NCI-H1694 (cell line): ENCODE data around the gene CTR9.

ENCODE experiments used
- DNase-seq: peaks from one replicate; lab custom pipeline; 2025; lab: John Stamatoyannopoulos, UW

The CTR9 gene

DNA sequence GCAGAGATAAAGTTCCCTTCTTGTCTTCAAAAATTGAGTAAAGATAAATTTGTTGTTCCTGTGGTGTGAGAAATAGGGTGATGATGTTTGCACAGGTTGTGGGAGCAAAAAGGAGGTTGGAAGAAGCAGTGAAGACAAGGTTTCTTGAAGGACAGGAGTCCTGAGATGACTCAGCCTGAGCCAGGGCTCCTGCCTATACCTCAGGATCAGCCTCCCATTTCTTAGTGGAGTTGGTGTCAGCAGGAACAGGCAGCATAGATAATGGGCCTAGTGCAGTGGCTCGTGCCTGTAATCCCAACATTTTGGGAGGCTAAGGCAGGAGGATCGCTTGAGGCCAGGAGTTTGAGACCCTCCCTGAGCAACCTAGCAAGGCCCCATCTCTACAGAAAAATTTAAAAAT, 29.0 kb downstream of the CTR9 start:
- DNase-seq = no peak

DNA sequence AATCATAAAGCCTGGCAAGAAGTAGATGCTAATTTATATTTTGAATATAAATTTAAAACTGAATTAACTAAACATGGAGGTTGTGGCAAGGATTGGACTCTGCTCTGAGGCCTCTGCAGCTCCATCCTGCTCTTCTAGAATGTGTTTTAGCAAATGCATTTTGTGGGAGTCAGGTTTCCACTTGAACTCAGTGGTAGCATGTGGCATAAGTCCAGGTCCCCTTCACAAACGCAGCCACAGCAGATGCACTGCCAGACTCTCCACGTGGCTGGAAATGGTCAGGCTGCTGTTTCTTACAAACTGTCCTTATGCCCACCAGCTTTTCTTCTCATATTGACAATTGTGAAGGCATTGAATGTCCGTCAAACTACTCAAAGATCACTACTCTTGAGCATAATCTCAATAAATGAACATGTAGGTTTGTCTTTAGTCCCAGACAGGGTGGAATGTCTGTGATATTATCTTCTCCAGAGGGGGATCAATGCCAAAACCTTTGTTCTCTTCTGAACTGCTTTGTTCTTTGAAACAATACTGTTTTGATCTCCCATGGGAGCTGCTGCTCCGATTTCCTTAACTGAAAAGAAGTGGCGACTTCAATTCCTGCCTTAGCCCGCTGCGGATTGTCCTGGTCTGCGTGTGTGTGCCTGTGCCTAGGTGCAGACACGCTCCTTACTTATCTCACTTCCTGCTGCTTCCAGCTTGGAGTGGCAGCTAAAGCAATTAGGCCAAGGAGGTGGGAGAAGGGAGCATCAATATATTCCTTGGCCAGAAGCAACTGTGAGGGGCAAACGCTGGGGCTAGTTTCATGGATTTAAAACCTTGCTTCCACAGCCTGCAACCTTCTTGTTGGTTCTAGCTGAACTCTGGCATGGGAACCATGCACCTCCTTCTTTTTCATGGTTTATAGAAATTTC, 33.4 kb downstream of the CTR9 start:
- peak; percentile 15 for DNase-seq

DNA sequence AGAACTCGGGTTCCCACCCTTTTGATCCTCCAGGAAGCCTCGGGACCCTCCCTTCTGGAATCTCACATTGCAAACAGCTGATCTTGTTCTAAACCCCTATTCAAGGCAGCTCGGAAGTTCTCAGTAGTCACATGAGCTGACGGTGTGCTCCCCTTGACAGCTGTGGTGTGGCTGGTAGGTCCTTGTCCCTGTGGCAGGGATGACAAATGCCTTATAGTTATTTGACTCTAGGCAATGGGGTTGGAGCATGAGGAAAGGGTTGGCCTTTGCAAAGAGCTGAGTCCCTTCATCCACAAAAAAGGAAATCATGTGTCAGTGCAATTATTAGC, 34.1 kb downstream of the CTR9 start:
- no peak for DNase-seq

DNA sequence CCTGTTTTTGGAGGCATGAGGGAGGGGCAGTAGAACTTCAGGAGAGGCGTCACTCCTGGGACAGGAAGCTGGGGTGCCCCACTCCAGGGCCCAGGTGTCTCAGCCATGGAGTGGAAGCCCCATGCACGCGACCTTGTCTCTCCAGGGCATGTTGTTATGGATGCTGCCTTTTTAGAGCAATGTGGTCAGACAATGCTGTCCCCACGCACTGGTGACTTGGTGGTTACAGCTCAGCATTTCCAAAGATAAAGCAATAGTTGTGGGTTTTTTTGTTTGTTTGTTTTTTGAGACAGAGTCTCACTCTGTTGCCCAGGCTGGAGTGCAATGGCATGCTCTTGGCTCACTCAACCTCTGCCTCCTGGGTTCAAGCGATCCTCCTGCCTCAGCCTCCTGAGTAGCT, 35.4 kb downstream of the CTR9 start:
- no peak for DNase-seq

DNA sequence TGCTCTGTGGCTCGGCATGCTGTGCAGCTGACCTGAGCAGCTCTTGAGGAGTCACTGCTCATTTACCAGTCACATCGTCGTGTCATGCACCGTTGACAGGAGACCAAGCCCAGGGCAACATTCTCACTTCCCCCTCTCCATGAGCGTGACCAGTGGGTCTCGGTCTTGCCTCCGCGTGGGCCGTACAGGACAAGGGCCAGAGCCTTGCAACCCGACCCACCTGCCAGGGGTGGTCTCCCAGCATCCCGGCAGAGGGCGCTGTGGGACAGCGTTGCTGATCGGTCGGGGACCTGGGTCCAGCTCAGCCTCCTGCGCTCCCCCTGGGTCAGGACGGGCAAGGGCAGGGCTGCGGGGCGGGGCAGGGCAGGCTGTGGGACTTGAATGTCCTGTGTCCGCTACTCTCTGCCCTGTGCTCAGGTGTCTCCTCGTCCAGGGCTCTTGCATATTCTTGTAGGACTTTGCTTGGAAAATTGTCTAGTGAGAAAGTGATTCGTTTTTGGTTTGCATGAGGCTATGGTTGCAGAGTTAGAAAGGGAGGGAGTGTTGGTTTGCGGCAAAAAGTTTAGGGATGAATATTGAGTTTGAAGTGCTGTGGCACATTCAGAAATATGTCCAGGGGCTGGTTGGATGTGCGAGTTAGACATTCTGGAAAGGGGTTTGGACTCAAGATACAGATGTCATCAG, 41.5 kb downstream of the CTR9 start:
- DNase-seq = peak; percentile 59

DNA sequence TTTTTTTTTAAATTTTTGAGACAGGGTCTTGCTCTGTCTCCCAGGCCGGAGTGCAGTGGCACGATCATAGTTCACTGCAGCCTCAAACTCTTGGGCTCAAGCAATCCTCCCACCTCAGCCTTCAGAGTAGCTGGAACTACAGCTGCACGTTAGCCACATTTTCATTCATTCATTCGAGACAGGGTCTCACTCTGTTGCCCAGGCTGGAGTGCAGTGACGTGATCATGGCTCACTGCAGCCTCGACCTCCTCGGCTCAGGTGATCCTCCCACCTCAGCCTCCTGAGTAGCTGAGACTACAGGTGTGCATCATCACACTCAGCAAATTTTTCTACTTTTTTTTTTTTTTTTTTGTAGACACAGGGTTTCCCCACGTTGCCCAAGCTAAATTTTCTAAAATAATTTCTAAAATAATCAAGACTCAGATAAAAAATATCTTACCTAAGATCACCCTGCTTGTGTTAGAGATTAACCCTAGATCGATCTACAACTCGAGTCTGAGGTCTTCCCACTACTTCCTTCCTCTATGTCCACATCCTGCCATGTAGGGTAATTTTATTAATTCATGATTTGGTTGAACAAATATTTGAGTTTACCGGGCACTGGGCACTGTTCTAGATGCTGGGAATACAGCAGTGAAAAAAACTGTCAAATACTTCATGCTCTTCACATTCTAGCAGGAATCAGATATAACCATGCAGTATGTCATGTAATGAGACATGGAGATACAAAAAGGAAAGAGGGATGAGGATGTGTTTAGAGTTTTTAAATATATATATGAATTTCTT, 42.6 kb downstream of the CTR9 start:
- DNase-seq = no peak

DNA sequence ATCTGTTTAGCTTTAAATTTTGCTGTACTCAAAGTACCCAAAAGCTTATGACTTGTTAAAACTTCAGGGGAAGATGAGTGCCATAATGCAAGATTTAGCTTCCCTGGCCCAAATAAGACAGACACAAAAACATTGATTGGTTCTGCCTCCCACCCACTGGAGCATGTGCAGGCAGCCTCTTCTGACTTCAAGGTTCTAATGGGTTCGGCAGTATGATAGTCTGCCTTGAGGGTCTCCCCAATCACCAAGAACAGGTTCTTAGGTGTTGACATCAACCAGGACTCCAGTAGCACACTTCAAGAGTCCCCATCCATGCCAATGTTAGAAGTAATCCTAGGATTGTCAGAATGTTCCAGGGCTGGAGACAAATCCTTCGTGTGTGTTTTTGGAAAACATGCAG, 45.1 kb downstream of the CTR9 start:
- DNase-seq = no peak

DNA sequence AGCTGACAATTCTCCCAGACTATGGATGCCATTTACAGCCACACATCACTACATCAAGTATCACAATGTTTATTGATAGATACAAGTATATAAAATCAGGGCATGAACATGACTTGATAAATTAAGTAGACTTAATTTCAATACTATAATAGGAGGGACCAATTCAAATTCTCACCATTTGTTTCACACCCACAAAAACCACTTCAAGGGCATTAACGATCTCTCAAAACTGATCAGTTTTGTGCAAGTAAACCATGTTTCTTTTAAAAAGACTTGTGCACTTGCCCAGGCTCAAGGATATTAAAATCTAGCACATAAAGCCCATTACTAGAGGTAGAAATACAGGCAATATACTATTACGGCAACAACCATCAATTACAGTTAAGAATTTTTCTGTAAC, 46.0 kb downstream of the CTR9 start:
- no peak for DNase-seq

DNA sequence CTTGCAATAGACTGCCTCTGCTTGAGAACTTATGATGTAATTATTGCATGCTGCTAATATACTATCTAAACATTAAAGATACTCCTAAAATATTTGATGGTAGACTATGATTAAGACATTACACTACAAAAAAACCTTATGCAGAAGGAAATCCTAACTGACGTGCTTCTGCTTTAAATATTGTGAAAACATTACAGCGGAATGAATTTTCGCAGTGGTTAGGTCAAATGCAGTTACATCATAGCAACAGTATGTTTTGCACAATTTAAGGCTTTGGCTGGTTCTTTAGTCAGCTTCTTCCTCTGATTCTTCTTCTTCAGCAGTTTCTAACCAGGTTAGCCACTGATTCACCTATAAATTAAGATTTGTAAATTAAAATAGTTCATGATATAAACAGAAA, 46.5 kb downstream of the CTR9 start:
- DNase-seq = no peak

DNA sequence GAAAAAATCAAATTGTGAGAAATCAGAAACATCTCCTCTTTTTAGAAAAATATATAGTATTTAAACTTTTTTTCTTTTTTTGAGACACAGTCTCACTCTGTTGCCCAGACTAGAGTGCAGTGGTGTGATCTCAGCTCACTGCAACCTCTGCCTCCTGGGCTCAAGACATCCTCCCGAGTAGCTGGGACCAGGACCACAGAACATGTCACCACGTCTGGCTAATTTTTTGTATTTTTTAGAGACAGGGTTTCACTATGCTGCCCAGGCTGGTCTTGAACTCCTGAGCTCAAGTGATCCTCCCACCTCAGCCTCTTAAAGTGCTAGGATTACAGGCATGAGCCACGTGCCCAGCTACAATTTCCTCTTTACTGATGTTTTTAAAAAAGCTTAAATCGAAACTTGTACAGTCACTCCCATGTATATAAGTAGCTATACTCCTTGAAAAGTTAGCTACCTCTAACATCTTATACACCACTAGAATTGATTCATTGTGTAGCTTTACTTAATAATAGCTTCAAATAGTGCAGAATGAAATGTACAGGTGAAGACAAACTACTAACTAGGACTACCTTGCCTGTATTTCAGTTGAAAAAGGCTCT, 47.4 kb downstream of the CTR9 start:
- no peak for DNase-seq

DNA sequence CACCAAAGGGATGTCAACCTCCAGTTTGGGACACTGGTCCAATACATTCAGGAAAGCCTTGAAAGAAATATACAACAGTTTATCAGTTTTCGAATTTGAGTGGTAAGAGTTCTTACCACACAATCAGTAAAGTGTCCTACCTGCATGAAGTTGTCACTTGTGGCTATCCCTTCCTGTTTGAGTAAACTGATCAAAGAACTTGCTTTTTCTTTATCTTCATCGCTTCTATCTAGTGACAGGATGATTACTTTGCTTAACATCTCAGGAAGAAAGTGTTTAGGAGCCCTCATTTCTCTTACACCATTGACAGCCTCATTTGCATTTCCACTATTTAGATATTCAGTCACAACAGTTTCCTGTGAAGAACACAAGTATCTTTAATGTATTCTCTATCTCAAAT, 49.2 kb downstream of the CTR9 start:
- no peak for DNase-seq

DNA sequence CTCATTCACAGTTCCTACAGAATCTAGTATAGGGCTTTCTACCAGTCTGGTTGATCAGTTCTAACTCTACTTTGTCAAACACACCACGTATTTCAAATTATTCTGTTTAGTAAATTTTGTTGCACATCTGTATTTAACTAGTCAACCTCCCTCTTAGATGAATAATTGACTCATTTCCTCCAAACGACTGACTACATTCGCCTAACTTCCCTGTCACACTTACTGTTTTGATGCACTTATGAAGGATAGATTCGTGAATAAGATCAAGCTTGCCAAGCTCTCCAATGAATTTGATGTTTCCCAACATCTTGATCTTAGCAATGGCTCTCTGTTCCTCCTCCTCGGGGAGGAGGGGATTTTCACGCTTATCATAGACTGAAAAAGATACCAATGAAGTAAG, 52.6 kb downstream of the CTR9 start:
- DNase-seq = no peak

DNA sequence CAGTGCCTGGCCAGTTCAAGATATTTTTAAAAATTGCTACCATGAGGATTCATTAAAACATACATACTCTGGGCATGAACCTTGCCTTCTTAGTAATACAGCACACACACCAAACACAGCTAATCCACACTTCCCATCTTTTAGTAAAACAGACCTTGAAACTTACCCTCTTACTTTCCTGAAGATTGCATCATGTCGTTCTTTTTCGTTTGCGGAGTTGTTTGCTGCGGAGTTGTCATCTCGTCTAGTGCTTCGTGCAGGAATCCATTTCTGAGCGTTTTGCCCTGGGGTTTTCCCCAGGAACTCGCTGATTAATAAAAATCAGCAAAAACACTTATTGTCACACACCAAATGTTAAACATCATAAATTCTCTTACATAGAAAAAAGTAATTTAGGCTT, 54.7 kb downstream of the CTR9 start:
- DNase-seq = no peak

DNA sequence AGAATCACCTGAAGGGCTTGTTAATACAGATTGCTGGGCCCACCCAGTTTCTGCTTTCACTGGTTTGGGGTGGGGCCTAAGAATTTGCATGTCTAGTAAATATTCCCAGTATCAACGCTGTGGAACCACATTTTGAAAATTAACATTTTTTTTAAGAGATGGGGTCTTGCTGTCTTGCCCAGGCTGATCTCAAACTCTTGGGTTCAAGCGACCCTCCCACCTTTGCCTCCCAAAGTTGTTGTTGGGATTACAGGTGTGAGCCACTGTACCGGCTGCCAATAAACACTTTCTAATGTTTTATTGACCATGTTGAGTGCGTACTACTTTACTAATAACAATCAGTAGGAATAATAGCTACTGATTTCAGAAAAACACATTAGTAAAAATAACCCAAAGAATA, 55.2 kb downstream of the CTR9 start:
- no peak for DNase-seq

DNA sequence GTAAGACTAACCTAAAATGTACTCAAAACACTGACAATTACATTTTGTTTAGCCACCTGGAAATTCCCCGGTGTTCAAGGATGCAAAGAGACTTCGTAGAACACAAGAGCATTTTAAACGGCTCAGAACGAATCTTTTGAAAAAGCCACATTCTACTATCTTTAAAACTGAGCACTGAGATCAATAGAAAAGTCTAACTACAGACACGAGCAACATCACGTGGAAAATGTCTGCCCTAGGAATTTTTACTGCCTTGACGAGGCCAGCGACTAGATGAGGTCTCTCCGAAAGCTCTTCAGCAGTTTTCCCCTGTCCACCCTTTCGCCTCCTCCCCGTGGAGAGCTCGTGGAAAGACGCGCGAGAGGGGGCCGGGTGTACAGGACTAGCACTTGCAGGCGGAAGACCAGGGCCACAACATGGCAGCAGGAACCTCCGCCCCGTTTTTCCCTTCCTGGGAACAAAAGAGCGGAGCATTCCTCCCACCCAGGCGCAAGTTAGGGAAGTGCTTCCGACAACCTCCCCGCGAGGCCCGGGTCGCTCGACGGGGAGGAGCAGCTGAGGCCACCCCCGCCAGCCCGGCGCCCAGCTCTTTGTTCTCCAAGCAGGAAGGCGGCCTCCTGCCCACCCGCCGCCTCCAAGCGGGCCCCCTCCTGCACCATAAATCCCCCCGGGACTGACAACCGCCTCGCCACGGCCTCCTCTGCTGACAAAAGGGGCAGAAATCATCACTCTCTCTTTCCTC, 56.6 kb downstream of the CTR9 start:
- no peak for DNase-seq

DNA sequence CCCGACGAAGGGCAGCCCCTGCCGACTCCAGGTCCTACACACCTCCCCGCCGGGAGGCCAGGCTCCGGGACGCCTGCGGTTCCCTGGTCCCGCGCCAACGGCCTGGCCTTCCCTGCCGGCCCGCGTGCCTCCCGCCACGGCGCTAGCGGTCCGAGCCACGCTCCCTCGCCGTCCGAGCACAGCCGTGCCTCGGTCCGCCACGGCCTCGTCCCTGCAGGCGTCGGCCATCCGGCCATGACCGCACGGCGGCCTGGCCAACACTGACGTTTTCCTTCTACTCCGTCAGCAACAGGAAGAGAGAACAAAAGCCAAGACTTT, 57.1 kb downstream of the CTR9 start:
- no peak for DNase-seq

DNA sequence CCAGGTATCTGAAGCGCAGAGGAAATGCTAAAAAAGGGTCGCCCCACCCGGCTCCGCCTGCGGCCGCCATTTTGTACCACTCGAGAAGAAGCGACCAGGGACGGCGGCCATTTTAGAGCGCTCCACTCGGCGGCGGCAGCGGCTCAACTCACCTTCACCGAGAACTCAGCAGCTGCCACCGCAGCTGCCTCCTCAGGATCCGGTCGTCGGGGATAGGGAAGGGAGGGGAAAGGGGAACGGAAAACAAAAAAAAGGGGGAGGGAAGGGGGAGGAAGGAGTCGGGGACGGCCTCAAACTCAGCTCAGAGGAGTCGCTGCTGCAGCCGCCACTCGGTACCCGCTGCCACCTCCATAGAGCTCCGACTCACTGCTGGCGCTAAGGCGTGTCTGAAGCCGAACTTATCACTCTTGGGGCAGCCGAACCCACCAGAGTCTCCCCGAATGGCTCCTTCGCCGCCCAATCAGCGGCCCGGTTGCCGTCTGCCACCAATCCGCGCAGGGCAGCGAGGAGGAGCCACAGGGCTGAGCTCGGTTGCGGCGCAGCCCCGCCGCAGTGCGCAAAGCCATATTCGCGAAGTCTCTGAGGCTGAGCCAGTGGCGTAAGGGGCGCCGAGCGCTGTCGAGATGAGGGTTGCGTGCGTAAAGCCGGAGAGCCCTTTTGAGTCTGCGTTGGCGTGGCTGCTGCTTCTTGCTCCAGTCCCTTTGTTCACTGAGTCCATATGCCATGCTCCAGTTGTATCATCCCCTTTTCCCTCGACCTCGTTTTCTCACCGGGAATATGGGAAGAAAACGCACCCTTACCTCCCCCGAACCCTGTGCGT, 57.7 kb downstream of the CTR9 start, which contains the start of gene EIF4G2:
Gene EIF4G2 (minus strand): TSS at position 374 of the 820 bp plus-strand sequence.
- DNase-seq = peak; percentile 92

DNA sequence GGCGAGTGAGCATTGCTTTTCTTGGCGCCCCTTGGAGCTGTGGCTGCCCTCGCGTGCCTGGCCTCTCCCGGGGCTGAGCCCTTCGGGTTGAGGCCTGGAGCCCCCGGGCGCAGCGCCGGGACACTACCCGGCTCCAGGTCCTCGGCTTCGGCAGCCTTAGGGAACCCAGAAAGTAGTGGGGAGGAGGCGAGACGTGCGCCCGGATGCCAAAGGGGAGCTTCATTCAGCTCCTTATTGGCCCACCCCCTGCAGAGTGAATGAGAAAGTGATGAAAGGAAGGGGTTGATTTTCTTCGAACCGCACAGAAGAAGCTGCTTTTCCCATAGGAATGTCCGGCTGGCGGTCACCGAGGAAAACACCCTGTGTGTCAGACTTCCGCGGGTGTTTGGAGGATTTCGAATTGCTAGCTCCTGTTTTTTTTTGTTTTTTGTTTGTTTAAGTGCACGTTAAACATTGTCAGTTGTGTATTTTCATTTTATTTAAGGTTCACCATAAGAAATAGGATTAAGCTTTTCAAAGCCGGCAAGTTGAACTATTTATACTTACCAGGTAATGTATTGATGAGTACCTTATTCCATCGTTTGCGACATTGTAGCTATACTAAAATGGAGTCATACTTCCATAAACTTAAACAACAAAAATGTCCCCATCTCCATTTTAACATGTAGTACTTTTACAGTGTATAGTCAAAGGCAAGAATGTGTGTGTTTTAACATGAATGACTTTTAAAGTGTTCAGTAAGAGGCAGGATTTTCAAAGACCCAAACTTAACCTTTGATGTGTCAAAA, 58.5 kb downstream of the CTR9 start:
- DNase-seq = peak; percentile 18

DNA sequence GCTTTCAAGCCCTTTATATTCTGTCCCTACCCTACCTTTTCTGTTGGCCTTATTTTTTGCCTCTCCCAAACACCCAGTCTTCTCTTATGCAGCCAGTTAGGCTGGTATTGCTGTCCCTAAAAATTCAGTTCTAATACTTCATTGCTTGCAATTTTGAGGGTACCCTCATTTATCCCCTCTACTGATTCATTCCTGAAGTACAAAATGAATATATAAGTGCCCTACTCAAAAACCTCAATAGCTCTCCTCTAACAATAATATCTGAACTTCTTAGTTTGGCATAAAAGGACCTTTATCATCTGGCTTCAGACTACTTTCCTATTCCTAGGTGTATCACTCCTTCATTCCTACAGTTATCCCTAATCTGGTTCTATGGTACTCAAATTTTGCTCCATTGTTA, 62.9 kb downstream of the CTR9 start:
- DNase-seq = no peak

DNA sequence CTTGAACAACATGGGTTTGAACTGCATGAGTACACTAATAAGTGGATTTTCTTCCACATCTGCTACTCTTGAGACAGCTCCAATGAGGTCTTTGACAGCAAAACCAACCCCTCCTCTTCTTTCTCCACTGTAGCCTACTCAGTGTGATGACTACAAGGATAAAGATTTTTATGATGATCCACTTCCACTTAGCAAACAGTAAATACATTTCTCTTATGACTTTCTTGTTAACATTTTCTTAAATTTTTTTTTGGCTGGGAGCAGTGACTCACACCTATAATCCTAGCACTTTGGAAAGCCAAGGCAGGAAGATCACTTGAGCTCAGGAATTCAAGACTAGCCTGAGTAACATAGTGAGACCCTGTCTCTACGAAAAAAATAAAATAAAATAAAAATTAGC, 67.5 kb downstream of the CTR9 start:
- DNase-seq = no peak
